Transverse colon (tissue), 4 donors: Measurements from ENCODE around the gene ARHGEF16. TPM values are rescaled to one million over a fixed set of nuclear protein-coding genes. Genes with fewer than 3 reads are reported as not detected.

Experiments
- DNase-seq: peaks from one replicate; pipeline ENCODE4 v3.0.0-alpha.2; 2019
- H3K27ac ChIP-seq, 4 donors: fragments of 200-600 bp; sonication (generic); 2 replicates each; pipeline ENCODE4 v1.5.1; 2016 to 2018; ENCODE audit warnings: inconsistent platforms in 4 of 4
- H3K27me3 ChIP-seq: fragments of 200-600 bp; sonication (generic); 2 replicates; pipeline ENCODE4 v1.5.1; 2017; ENCODE audit warnings: inconsistent platforms
- H3K36me3 ChIP-seq, 4 donors: fragments of 200-600 bp; sonication (generic); 2 replicates each; pipeline ENCODE4 v1.5.1; 2017 to 2019; ENCODE audit warnings: inconsistent platforms in 4 of 4
- H3K4me1 ChIP-seq, 4 donors: fragments of 200-600 bp; sonication (generic); 2 replicates each; pipeline ENCODE4 v1.5.1; 2017 to 2020; ENCODE audit warnings: inconsistent platforms in 4 of 4
- H3K4me3 ChIP-seq, 4 donors: fragments of 200-600 bp; sonication (generic); 1 replicate in 1 of 4; 2 replicates in 3 of 4; pipeline versions ENCODE4 v1.5.1 to v1.6.1; 2017 to 2019; ENCODE audit warnings: inconsistent platforms in 4 of 4
- H3K9me3 ChIP-seq, 2 donors: fragments of 200-600 bp; sonication (generic); 2 replicates each; pipeline ENCODE4 v1.5.1; 2017 to 2019; ENCODE audit warnings: inconsistent platforms in 2 of 2
- EP300 ChIP-seq: sonication (generic); formaldehyde crosslinking; IDR thresholded peaks from one replicate; pipeline ENCODE4 v1.6.1; 2017; ENCODE audit warnings: antibody characterized with exemption, low read depth
- POLR2A ChIP-seq: fragments of 450-650 bp; IDR thresholded peaks from one replicate; pipeline ENCODE4 v1.6.1; 2016; ENCODE audit warnings: antibody characterized with exemption, mild to moderate bottlenecking, moderate library complexity
- POLR2AphosphoS5 ChIP-seq, 3 donors: sonication (generic); formaldehyde crosslinking; IDR thresholded peaks; one replicate each; pipeline ENCODE4 v1.6.1; 2016; ENCODE audit warnings: antibody characterized with exemption in 3 of 3
- WGBS, 2 donors: methylation state at CpG; one replicate each; pipeline ENCODE4 v1.1.5; 2018; ENCODE audit warnings: low coverage in 1 of 2; 5-methylcytosine and 5-hydroxymethylcytosine counted together
- in situ Hi-C, 4 donors: fragments of 200-750 bp; cut with MboI; loops; one replicate each; pipeline versions ENCODE4 v1.15.0 to v1.15.1; 2017; ENCODE audit warnings: low sequenced_read_pairs in 3 of 4, low pct_ligation_motif_present in 1 of 4, low pct_unique_long_range_greater_than_20kb in 1 of 4
- intact Hi-C: fragments of 100-400 bp; cut with DNase I; formaldehyde crosslinking; loops from one replicate; pipeline ENCODE4 v1.15.1; 2023; ENCODE audit warnings: low total_unique reads
- total RNA-seq, 4 donors: library from RNA; depleted of rRNA; stranded (reverse); fragments of >200 nt; gene quantifications; one replicate each; pipeline ENCODE4 v1.1.0, GENCODE V29; 2016
- TF ChIP-seq, protein P1 (sequence below), 5 experiments: fragments of 200-600 bp in 3 of 5; fragments of 450-650 bp in 2 of 5; sonication (generic) in 3 of 5; IDR thresholded peaks; 1 replicate in 2 of 5; 2 replicates in 3 of 5; pipeline ENCODE4 v1.5.1; 2016 to 2017; ENCODE audit warnings: antibody characterized with exemption in 5 of 5, inconsistent platforms in 3 of 5, mild to moderate bottlenecking in 2 of 5, moderate library complexity in 1 of 5

ARHGEF16 gene
- total RNA-seq, 4 donors from 2014 or later, result 104 to 240 (median 145) TPM

DNA sequence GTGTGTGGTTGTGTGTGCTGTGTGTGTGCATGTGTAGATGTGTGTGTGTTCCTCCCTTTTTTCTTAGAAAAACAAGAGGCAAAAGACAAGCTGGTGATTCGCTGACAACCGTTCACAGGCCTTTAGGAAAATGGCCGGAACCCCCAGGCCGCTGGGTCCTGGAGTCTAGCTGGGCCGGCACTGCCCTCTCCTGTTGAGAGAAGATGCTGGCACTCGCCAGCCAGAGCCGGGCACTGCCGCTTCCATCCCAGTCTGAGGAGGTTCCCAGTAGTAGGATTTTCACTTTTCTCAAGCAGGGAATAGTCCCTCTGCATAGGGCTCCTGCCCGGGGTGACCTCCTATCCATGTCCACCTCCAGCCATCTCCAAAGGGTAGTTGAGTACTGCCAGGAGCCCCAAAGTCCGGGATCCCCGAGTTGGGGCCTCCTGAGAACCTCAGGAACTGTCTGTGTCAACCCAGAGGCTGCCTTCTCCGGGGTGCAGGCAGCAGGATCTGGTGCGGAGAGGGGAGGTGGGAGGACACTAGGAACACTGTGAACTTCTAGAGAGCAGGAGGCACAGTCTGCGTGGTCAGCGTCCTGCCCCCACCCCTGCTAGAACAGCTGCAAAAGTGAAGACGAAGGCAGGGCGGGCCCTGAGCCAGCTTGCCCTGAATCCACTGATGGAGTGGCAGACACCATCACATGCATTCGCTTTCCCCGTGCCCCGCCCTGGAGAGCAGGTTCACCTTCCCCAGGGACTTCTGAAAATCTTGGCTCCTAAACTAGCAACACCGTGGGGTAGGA, 44.1 kb upstream of the ARHGEF16 start:
- Histone ChIP-seq H3K36me3 (no peaks in the 10 kb centered on the region), H3K27ac (no peak overlapping the region), H3K9me3 (no peaks in the 10 kb centered on the region), H3K27me3 (no peaks in the 10 kb centered on the region), H3K4me1 (no peaks in the 10 kb centered on the region), H3K4me3 (no peak overlapping the region)
- WGBS, 2 donors, result 56% methylated on average over 20 of the region's 21 CpGs; no CpG with 5 or more reads in 1 of the 2 donors
- in situ Hi-C loops (loop anchor here in 1 of 4 donors (25.0 kb wide), 1 partner anchor 398 kb away; the partner anchor contains the start of gene ACTRT2), intact Hi-C loops (loop anchor here (10.0 kb wide), 1 partner anchor 536 kb away; no protein-coding TSS in a partner anchor)
- TF ChIP-seq, protein P1, sequence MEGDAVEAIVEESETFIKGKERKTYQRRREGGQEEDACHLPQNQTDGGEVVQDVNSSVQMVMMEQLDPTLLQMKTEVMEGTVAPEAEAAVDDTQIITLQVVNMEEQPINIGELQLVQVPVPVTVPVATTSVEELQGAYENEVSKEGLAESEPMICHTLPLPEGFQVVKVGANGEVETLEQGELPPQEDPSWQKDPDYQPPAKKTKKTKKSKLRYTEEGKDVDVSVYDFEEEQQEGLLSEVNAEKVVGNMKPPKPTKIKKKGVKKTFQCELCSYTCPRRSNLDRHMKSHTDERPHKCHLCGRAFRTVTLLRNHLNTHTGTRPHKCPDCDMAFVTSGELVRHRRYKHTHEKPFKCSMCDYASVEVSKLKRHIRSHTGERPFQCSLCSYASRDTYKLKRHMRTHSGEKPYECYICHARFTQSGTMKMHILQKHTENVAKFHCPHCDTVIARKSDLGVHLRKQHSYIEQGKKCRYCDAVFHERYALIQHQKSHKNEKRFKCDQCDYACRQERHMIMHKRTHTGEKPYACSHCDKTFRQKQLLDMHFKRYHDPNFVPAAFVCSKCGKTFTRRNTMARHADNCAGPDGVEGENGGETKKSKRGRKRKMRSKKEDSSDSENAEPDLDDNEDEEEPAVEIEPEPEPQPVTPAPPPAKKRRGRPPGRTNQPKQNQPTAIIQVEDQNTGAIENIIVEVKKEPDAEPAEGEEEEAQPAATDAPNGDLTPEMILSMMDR (IDR thresholded peaks at IDR 0.05), result peak; percentile 40 to 56 (median 54)
- no peak for TF ChIP-seq POLR2A
- DNase-seq, result peak; percentile 33

DNA sequence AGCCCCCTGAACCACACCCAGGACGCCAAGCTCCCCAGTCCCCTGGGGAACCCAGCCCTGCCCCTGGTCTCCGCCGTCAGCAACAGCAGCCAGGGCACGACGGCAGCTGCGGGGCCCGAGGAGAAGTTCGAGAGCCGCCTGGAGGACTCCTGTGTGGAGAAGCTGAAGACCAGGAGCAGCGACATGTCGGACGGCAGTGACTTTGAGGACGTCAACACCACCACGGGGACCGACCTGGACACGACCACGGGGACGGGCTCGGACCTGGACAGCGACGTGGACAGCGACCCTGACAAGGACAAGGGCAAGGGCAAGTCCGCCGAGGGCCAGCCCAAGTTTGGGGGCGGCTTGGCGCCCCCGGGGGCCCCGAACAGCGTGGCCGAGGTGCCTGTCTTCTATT, 42.7 kb upstream of the ARHGEF16 start:
- Histone ChIP-seq H3K4me3 (no peak overlapping the region), H3K27me3 (peaks cover 6% of the 10 kb centered on the region), H3K27ac (no peak overlapping the region), H3K36me3 (no peaks in the 10 kb centered on the region), H3K9me3 (peaks cover 0 to 5% of the 10 kb centered on the region in 2 donors), H3K4me1 (no peaks in the 10 kb centered on the region)
- 88% methylated on average over 30 of the region's 30 CpGs; no CpG with 5 or more reads in 1 of the 2 donors for WGBS, 2 donors
- intact Hi-C loops (loop anchor here (10.0 kb wide), 1 partner anchor 537 kb away; no protein-coding TSS in a partner anchor), in situ Hi-C loops (loop anchor here in 1 of 4 donors (25.0 kb wide), 1 partner anchor 400 kb away; the partner anchor contains the start of gene ACTRT2)
- no peak for TF ChIP-seq EP300
- no peak for TF ChIP-seq POLR2AphosphoS5 (IDR thresholded peaks at IDR 0.05)
- no peak for TF ChIP-seq POLR2A
- TF ChIP-seq, protein P1 (IDR thresholded peaks at IDR 0.05), result no peak
- DNase-seq, result no peak

DNA sequence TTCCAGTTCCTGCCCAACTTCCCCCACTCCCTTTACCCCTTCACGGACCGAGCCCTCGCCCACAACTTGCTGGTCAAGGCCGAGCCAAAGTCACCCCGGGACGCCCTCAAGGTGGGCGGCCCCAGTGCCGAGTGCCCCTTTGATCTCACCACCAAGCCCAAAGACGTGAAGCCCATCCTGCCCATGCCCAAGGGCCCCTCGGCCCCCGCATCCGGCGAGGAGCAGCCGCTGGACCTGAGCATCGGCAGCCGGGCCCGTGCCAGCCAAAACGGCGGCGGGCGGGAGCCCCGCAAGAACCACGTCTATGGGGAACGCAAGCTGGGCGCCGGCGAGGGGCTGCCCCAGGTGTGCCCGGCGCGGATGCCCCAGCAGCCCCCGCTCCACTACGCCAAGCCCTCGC, 42.1 kb upstream of the ARHGEF16 start:
- peaks cover 0 to 7% of the 10 kb centered on the region in 2 donors for H3K9me3 ChIP-seq
- H3K4me1 ChIP-seq, result no peaks in the 10 kb centered on the region
- WGBS, 2 donors, result 85 to 87% methylated on average over 2 to 33 of the region's 33 CpGs
- no peak for DNase-seq
- TF ChIP-seq EP300, result no peak
- peaks cover 6% of the 10 kb centered on the region for H3K27me3 ChIP-seq
- no peaks in the 10 kb centered on the region for H3K36me3 ChIP-seq
- no peak overlapping the region for H3K27ac ChIP-seq
- in situ Hi-C loops (loop anchor here in 1 of 4 donors (25.0 kb wide), 1 partner anchor 400 kb away; the partner anchor contains the start of gene ACTRT2), intact Hi-C loops (loop anchor here (10.0 kb wide), 1 partner anchor 538 kb away; no protein-coding TSS in a partner anchor)
- no peak overlapping the region for H3K4me3 ChIP-seq

DNA sequence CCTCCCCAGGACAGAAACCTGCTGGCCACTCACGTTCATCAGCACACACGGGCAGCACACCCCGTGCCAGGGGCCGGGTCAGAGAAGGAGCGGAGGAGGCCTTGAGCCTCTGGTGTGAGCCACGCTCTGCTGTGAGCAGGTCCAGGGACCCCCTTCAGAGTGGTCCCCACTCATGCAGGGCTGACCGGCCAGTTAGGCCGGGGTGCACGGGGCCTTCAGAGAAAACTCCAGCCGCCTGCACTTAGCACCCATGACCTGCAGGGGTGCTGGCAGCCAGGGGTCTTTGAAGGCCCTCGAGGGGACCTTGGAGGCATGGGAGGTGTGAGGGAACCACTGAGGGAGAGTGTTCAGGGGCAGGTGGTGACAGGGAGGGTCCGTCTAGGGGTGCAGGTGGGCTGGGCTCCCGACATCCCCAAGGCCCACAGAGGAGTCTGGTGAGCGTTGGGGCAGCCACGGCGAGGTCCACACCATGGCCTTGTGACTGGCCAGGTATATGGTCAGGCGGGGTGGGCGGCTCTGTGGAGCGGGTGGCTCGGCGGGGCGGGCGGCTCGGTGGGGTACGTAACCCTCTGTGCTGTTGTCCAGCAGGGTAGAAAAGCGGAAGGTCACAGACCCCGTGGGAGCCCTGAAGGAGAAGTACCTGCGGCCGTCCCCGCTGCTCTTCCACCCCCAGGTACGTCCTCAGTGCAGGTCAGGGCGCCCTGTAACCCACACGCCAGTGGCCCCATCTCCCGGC, 40.3 kb upstream of the ARHGEF16 start:
- Histone ChIP-seq H3K36me3 (no peaks in the 10 kb centered on the region), H3K4me1 (no peaks in the 10 kb centered on the region), H3K27me3 (peaks cover 18% of the 10 kb centered on the region), H3K4me3 (no peak overlapping the region), H3K27ac (no peak overlapping the region), H3K9me3 (peaks cover 0 to 7% of the 10 kb centered on the region in 2 donors)
- WGBS, 2 donors, result 90% methylated on average over 34 of the region's 34 CpGs; no CpG with 5 or more reads in 1 of the 2 donors
- no peak for DNase-seq
- TF ChIP-seq EP300 (no peak), POLR2AphosphoS5 (IDR thresholded peaks at IDR 0.05) (no peak), POLR2A (no peak)
- TF ChIP-seq, protein P1 (IDR thresholded peaks at IDR 0.05), result no peak
- intact Hi-C loops, result loop anchor here (10.0 kb wide), 1 partner anchor 539 kb away; no protein-coding TSS in a partner anchor
- in situ Hi-C loops, result loop anchor here in 1 of 4 donors (25.0 kb wide), 1 partner anchor 402 kb away; the partner anchor contains the start of gene ACTRT2
